SK-N-SH treated with all-trans-retinoic acid at 6 μM for 48 hours (cell line): ENCODE data around the gene COL11A1.

Experiments used
- ZNF8 ChIP-seq: fragments of 450-650 bp; formaldehyde crosslinking; IDR thresholded peaks from 2 replicates; pipeline ENCODE4 v1.5.0; 2020; ENCODE audit warnings: mild to moderate bottlenecking, moderate library complexity
- TF ChIP-seq, protein P1 (sequence below): fragments of 250-450 bp; sonication (Bioruptor Pico); IDR thresholded peaks from 2 replicates; pipeline ENCODE4 v1.5.1; 2020; ENCODE audit warnings: low read depth, mild to moderate bottlenecking, moderate library complexity
- TF ChIP-seq, protein P2 (sequence below): fragments of 250-450 bp; sonication (Bioruptor Pico); IDR thresholded peaks from 2 replicates; pipeline ENCODE4 v1.5.0; 2020; ENCODE audit warnings: mild to moderate bottlenecking, moderate library complexity

DNA sequence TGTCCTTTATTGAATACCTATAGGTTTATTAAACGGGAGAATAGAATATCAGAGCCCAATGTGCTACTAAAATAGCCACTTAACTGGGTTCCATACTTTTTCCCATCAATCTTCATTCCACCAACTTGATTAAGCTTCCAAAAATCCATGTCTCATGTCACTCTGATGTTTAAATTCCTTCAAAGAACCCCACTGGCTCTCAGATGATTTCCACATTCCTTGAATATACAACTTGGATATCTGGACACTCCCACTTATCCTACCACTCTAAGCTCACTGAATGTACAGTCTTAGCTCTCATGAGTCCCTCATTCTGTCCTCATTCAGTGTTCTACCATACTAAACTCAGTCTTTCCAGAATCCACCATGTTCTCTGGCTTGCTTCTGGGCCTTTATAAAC, 21.1 kb downstream of the COL11A1 start:
- no peak for TF ChIP-seq ZNF8
- TF ChIP-seq, protein P1, sequence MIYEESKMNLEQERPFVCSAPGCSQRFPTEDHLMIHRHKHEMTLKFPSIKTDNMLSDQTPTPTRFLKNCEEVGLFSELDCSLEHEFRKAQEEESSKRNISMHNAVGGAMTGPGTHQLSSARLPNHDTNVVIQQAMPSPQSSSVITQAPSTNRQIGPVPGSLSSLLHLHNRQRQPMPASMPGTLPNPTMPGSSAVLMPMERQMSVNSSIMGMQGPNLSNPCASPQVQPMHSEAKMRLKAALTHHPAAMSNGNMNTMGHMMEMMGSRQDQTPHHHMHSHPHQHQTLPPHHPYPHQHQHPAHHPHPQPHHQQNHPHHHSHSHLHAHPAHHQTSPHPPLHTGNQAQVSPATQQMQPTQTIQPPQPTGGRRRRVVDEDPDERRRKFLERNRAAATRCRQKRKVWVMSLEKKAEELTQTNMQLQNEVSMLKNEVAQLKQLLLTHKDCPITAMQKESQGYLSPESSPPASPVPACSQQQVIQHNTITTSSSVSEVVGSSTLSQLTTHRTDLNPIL (CRISPR knock-in tag) = no peak
- TF ChIP-seq, protein P2, sequence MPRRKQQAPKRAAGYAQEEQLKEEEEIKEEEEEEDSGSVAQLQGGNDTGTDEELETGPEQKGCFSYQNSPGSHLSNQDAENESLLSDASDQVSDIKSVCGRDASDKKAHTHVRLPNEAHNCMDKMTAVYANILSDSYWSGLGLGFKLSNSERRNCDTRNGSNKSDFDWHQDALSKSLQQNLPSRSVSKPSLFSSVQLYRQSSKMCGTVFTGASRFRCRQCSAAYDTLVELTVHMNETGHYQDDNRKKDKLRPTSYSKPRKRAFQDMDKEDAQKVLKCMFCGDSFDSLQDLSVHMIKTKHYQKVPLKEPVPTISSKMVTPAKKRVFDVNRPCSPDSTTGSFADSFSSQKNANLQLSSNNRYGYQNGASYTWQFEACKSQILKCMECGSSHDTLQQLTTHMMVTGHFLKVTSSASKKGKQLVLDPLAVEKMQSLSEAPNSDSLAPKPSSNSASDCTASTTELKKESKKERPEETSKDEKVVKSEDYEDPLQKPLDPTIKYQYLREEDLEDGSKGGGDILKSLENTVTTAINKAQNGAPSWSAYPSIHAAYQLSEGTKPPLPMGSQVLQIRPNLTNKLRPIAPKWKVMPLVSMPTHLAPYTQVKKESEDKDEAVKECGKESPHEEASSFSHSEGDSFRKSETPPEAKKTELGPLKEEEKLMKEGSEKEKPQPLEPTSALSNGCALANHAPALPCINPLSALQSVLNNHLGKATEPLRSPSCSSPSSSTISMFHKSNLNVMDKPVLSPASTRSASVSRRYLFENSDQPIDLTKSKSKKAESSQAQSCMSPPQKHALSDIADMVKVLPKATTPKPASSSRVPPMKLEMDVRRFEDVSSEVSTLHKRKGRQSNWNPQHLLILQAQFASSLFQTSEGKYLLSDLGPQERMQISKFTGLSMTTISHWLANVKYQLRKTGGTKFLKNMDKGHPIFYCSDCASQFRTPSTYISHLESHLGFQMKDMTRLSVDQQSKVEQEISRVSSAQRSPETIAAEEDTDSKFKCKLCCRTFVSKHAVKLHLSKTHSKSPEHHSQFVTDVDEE = no peak
